Neutrophil (primary cell): ENCODE results near the gene TMEM94.
"Not testable (repeated sequence)": the region's sequence is repeated elsewhere in the genome, so short reads cannot be mapped to it uniquely, and the experiment has no call there.

Experiments
- H3K27ac ChIP-seq: fragments of 200-600 bp; sonication (generic); 2 replicates; pipeline ENCODE4 v1.5.1; 2016; ENCODE audit warnings: mild to moderate bottlenecking, moderate library complexity
- H3K27me3 ChIP-seq: fragments of 200-600 bp; sonication (generic); 2 replicates; pipeline ENCODE4 v1.6.0; 2016; ENCODE audit warnings: mild to moderate bottlenecking
- H3K36me3 ChIP-seq: fragments of 200-600 bp; sonication (generic); 2 replicates; pipeline ENCODE4 v1.5.1; 2017
- H3K4me1 ChIP-seq, 2 experiments: fragments of 200-600 bp in 1 of 2; sonication (generic) in 1 of 2; 1 replicate in 1 of 2; 2 replicates in 1 of 2; pipeline versions ENCODE4 v1.5.1 to v1.6.1; 2013 to 2016; ENCODE audit warnings: low read depth in 1 of 2, low read length in 1 of 2, mild to moderate bottlenecking in 1 of 2, moderate library complexity in 1 of 2; ENCODE audit not compliant: control insufficient read depth in 1 of 2, insufficient read depth in 1 of 2
- H3K4me3 ChIP-seq, 2 experiments: fragments of 200-600 bp in 1 of 2; sonication (generic) in 1 of 2; 1 replicate in 1 of 2; 2 replicates in 1 of 2; pipeline ENCODE4 v1.5.1; 2013 to 2016; ENCODE audit warnings: low read depth in 1 of 2, low read length in 1 of 2, mild to moderate bottlenecking in 1 of 2, moderate library complexity in 1 of 2
- H3K9me3 ChIP-seq: fragments of 200-600 bp; sonication (generic); 2 replicates; pipeline ENCODE4 v1.5.1; 2016
- TF ChIP-seq, protein P1 (sequence below): fragments of 200-600 bp; sonication (generic); IDR thresholded peaks from 2 replicates; pipeline ENCODE4 v1.5.1; 2016; ENCODE audit warnings: antibody characterized with exemption

Gene TMEM94

DNA sequence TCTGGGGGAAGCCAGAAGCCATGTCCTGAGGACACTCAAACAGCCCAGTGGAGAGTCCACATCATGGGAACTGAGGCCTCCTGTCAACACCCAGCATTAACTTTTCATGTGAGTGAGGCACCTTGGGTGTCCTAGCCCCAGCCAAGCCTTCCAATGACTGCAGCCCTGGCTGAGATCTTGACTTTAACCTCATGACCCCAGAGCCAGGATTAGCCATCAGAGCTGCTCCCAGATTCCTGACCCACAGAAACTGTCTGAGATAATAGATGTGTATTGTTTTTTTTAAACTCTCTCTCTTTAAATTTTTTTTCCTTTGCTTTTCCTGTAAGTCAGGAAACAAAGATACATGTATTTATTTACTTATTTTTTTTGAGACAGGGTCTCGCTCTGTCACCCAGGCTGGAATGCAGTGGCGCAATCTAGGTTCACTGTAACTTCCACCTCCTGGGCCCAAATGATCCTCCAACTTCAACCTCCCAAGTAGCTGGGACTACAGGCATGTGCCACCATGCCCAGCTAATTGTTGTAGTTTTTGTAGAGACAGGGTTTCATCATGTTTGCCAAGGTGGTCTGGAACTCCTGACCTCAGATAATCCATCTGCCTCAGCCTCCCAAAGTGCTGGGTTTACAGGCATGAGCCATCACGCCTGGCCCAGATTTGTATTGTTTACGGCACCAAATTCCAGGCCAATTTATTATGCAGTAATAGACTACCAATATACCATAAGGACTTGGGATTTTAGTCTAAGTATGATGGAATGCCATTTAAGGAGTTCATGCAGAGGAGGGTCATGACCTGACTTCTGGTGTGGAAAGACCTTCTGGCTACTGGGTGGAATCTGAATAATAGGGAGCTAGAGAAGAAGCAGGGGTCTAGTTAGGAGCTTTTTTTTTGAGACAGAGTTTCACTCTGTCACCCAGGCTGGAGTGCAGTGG, 14.0 kb upstream of the TMEM94 start:
- TF ChIP-seq, protein P1, sequence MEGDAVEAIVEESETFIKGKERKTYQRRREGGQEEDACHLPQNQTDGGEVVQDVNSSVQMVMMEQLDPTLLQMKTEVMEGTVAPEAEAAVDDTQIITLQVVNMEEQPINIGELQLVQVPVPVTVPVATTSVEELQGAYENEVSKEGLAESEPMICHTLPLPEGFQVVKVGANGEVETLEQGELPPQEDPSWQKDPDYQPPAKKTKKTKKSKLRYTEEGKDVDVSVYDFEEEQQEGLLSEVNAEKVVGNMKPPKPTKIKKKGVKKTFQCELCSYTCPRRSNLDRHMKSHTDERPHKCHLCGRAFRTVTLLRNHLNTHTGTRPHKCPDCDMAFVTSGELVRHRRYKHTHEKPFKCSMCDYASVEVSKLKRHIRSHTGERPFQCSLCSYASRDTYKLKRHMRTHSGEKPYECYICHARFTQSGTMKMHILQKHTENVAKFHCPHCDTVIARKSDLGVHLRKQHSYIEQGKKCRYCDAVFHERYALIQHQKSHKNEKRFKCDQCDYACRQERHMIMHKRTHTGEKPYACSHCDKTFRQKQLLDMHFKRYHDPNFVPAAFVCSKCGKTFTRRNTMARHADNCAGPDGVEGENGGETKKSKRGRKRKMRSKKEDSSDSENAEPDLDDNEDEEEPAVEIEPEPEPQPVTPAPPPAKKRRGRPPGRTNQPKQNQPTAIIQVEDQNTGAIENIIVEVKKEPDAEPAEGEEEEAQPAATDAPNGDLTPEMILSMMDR, result no peak
- Histone ChIP-seq H3K27ac (no peak overlapping the region), H3K9me3 (no peaks in the 10 kb centered on the region), H3K27me3 (no peaks in the 10 kb centered on the region), H3K4me1 (no peaks in the 10 kb centered on the region), H3K36me3 (no peaks in the 10 kb centered on the region), H3K4me3 (no peak overlapping the region)

DNA sequence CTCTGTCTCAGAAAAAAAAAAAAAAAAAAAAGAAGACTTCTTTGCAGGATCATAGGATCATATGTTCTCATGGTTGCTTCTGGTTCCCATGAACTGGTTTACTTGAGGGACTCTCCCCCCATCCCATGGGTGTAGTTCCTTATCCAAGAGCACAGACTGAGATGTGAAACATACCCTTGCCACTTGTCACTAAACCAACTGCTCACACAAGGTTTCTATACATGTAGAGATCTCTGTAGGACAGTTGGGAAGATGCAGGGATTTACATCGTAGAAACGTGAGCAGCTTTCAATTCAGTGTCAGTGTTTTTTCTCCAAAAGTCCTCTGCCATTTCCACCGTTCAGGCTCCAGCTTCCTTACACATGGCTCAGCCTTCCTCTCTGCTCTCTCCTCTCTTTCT, 11.1 kb upstream of the TMEM94 start:
- Histone ChIP-seq H3K9me3 (no peaks in the 10 kb centered on the region), H3K4me1 (no peaks in the 10 kb centered on the region), H3K27ac (no peak overlapping the region), H3K27me3 (no peaks in the 10 kb centered on the region), H3K4me3 (no peak overlapping the region), H3K36me3 (no peaks in the 10 kb centered on the region)
- TF ChIP-seq, protein P1, result no peak

DNA sequence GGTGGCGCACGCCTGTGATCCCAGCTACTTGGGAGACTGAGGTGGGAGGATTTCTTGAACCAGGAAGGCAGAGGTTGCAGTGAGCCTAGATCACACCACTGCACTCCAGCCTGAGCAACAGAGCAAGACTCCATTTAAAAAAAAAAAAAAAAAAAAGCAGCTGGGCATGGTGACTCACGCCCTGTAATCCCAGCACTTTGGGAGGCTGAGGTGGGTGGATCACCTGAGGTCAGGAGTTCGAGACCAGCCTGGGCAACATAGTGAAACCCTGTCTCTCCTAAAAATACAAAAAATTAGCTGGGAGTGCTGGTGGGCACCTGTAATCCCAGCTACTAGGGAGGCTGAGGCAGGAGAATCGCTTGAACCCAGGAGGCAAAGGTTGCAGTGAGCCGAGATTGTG, 10.5 kb upstream of the TMEM94 start:
- not testable (repeated sequence) for H3K27ac ChIP-seq, H3K4me1 ChIP-seq, H3K27me3 ChIP-seq, H3K9me3 ChIP-seq, H3K4me3 ChIP-seq, H3K36me3 ChIP-seq

DNA sequence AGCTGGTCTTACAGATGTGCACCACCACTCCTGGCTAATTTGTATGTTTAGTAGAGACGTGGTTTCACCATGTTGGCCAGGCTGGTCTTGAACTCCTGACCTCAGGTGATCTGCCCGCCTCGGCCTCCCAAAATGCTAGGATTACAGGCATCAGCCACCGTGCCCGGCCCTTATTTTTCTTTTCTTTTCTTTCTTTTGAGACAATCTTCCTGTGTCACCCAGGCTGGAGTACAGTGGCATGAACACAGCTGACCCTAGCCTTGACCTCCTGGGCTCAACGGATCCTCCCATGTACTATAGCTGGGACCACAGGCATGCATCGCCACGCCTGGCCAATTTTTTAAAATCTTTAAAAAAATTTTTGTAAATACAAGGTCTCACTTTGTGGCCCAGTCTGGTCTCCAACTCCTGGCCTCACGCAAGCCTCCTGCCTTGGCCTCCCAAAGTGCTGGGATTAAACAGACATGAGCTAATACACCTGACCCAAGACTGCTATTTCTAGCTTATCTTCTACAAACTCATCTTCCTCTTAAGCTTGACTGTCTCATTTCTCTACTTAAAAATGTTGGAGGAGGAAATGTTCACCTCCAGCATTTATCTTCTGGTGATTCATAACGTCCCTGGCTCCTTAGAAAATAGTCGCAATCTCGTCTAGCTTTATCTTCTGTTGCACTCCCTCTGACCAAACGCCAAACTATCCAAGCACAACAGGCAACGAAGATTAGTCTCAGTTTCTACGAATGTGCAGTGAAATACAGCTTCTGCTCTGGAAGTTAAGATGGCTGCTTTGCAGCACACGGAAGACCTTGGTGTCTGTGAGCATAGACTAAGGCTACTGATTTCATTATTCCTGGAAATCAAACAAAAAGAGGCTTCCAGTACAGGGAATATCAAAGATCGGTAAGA, 8.2 kb upstream of the TMEM94 start:
- H3K27me3 ChIP-seq, result no peaks in the 10 kb centered on the region
- no peaks in the 10 kb centered on the region for H3K9me3 ChIP-seq
- no peak overlapping the region for H3K27ac ChIP-seq
- H3K4me1 ChIP-seq, result no peaks in the 10 kb centered on the region
- no peak overlapping the region for H3K4me3 ChIP-seq
- no peaks in the 10 kb centered on the region for H3K36me3 ChIP-seq
- TF ChIP-seq, protein P1, result no peak

DNA sequence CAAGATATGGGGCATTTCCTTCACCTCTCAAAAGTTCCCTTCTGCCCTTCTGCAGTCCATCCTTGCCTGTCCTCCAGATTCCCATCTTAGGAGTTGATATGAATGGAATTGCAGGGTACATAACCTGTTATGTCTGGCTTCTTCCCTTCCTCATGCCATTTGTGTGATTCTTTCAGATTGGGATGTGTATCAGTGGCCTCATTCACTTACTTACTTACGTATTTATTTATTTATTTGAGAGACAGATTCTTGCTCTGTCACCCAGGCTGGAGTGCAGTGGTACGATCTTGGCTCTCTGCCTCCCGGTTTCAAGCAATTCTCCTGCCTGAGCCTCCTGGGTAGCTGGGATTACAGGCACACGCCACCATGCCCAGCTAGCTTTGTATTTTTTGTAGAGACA, 6.2 kb upstream of the TMEM94 start:
- Histone ChIP-seq H3K4me1 (no peaks in the 10 kb centered on the region), H3K4me3 (no peak overlapping the region), H3K27me3 (no peaks in the 10 kb centered on the region), H3K36me3 (no peaks in the 10 kb centered on the region), H3K27ac (no peak overlapping the region), H3K9me3 (no peaks in the 10 kb centered on the region)
- TF ChIP-seq, protein P1, result no peak
